Caco-2 (cell line): ENCODE measurements around the gene ATP6V1E1. TPM values are rescaled to one million over a fixed set of nuclear protein-coding genes. Genes with fewer than 3 reads are reported as not detected.
A peak's percentile ranks its signal among the peaks of the same experiment; 100 is the strongest.

Experiments used
- BruUV-seq: library from RNA; stranded (reverse); fragments of 400-500 nt; replicated peaks from 2 replicates; lab custom pipeline; 2021; lab: Mats Ljungman, UMichigan
- CTCF ChIA-PET: fragments of 300-600 bp; sonication (Branson Sonifier 250); formaldehyde crosslinking; loops from one replicate; lab custom pipeline; 2022; ENCODE audit warnings: antibody characterized with exemption; lab: Charles Lee
- POLR2A ChIA-PET: fragments of 300-600 bp; sonication (Branson Sonifier 250); formaldehyde crosslinking; loops from one replicate; lab custom pipeline; 2022; ENCODE audit warnings: antibody characterized with exemption; lab: Charles Lee
- DNase-seq, 2 experiments: peaks; one replicate each; pipeline versions ENCODE4 v3.0.0 to v3.0.0-alpha.2; 2020 to 2022
- H3K27me3 ChIP-seq: replicated peaks from 2 replicates; pipeline ENCODE4 v1.6.0; 2011; ENCODE audit warnings: low read length; ENCODE audit not compliant: control insufficient read depth, insufficient read depth
- H3K36me3 ChIP-seq: 2 replicates; pipeline ENCODE4 v1.5.1; 2011; ENCODE audit warnings: low read length; ENCODE audit not compliant: control insufficient read depth, insufficient read depth
- H3K4me1 ChIP-seq: fragments of 250-450 bp; sonication (Bioruptor Pico); 2 replicates; pipeline ENCODE4 v1.5.1; 2020; ENCODE audit warnings: mild to moderate bottlenecking
- H3K4me3 ChIP-seq: 2 replicates; pipeline ENCODE4 v1.5.1; 2011; ENCODE audit warnings: low read depth, mild to moderate bottlenecking, control low read depth, low read length
- H3K9me3 ChIP-seq: fragments of 250-450 bp; sonication (Bioruptor Pico); 2 replicates; pipeline ENCODE4 v1.5.1; 2020; ENCODE audit warnings: mild to moderate bottlenecking, moderate library complexity
- H3K27ac Mint-ChIP-seq: one replicate; pipeline ENCODE4 v1.8.0; 2022; ENCODE audit warnings: mixed read lengths; ENCODE audit not compliant: unreplicated experiment
- H3K27me3 Mint-ChIP-seq: one replicate; pipeline ENCODE4 v1.8.0; 2022; ENCODE audit warnings: mixed read lengths; ENCODE audit not compliant: insufficient read depth, unreplicated experiment
- H3K36me3 Mint-ChIP-seq: one replicate; pipeline ENCODE4 v1.8.0; 2022; ENCODE audit warnings: mild to moderate bottlenecking, mixed read lengths; ENCODE audit not compliant: insufficient read depth, unreplicated experiment
- H3K4me1 Mint-ChIP-seq: one replicate; pipeline ENCODE4 v1.8.0; 2022; ENCODE audit warnings: low read depth, mixed read lengths; ENCODE audit not compliant: unreplicated experiment
- H3K4me3 Mint-ChIP-seq: one replicate; pipeline ENCODE4 v1.8.0; 2022; ENCODE audit warnings: mild to moderate bottlenecking, moderate library complexity, mixed read lengths; ENCODE audit not compliant: unreplicated experiment
- H3K9me3 Mint-ChIP-seq: one replicate; pipeline ENCODE4 v1.8.0; 2022; ENCODE audit warnings: mixed read lengths; ENCODE audit not compliant: unreplicated experiment
- intact Hi-C: fragments of 100-400 bp; cut with micrococcal nuclease; formaldehyde crosslinking; loops from one replicate; pipeline ENCODE4 v1.10.0; 2022; ENCODE audit not compliant: unreplicated experiment
- total RNA-seq: library from RNA; stranded (reverse); gene quantifications from 2 replicates; pipeline ENCODE4 v1.2.3, GENCODE V29; 2022
- TF ChIP-seq, protein P1 (sequence below), 2 experiments: fragments of 200-600 bp in 1 of 2; IDR thresholded peaks; 1 replicate in 1 of 2; 2 replicates in 1 of 2; pipeline versions ENCODE4 v1.5.1 to v1.8.0; 2011 to 2022; ENCODE audit warnings: antibody characterized with exemption in 1 of 2, control low read depth in 1 of 2, inconsistent platforms in 1 of 2, low read depth in 1 of 2, low read length in 1 of 2, mild to moderate bottlenecking in 1 of 2, moderate library complexity in 1 of 2; ENCODE audit not compliant: insufficient read depth in 1 of 2, severe bottlenecking in 1 of 2, unreplicated experiment in 1 of 2

ATP6V1E1 gene
- total RNA-seq, 1 experiment from 2014 or later, result 147 TPM

DNA sequence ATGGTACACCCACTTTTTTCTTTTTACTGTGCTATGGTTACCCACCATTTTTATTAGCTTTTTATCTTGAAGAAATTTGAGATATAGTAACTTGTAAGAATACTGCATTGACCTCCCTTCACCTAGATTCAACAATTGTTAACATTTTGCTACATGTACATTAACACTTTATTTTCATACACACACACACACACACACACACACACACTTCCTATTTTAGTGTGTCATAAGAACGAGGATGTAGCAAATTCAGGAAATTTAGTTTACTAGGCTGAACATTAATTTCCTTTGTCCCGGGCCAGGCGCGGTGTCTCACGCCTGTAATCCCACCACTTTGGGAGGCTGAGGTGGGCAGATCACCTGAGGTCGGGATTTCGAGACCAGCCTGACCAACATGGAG, 1.1 kb upstream of the ATP6V1E1 start:
- no peak for DNase-seq
- intact Hi-C loops, result loop anchor here (5.0 kb wide), 1 partner anchor 72 kb away; no protein-coding TSS in a partner anchor
- Mint-ChIP-seq H3K4me1 (peaks cover 17% of the 10 kb centered on the region), H3K4me3 (peak overlapping the region; percentile 86), H3K36me3 (peaks cover 42% of the 10 kb centered on the region), H3K9me3 (no peaks in the 10 kb centered on the region), H3K27ac (peak overlapping the region; percentile 89), H3K27me3 (no peaks in the 10 kb centered on the region)
- H3K4me3 ChIP-seq, result peak overlapping the region; percentile 89
- TF ChIP-seq, protein P1, sequence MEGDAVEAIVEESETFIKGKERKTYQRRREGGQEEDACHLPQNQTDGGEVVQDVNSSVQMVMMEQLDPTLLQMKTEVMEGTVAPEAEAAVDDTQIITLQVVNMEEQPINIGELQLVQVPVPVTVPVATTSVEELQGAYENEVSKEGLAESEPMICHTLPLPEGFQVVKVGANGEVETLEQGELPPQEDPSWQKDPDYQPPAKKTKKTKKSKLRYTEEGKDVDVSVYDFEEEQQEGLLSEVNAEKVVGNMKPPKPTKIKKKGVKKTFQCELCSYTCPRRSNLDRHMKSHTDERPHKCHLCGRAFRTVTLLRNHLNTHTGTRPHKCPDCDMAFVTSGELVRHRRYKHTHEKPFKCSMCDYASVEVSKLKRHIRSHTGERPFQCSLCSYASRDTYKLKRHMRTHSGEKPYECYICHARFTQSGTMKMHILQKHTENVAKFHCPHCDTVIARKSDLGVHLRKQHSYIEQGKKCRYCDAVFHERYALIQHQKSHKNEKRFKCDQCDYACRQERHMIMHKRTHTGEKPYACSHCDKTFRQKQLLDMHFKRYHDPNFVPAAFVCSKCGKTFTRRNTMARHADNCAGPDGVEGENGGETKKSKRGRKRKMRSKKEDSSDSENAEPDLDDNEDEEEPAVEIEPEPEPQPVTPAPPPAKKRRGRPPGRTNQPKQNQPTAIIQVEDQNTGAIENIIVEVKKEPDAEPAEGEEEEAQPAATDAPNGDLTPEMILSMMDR (IDR thresholded peaks at IDR 0.05; ENCODE audit: insufficient read depth in 1 of 2, low read depth in 1 of 2, low read length in 1 of 2, severe bottlenecking in 1 of 2, unreplicated experiment in 1 of 2), result no peak
- peaks cover 33% of the 10 kb centered on the region for H3K4me1 ChIP-seq
- ChIA-PET POLR2A (no interaction called here), CTCF (no interaction called here)
- no peaks in the 10 kb centered on the region for H3K27me3 ChIP-seq
- no TSS peak for BruUV-seq
- no peaks in the 10 kb centered on the region for H3K36me3 ChIP-seq
- H3K9me3 ChIP-seq, result no peaks in the 10 kb centered on the region

DNA sequence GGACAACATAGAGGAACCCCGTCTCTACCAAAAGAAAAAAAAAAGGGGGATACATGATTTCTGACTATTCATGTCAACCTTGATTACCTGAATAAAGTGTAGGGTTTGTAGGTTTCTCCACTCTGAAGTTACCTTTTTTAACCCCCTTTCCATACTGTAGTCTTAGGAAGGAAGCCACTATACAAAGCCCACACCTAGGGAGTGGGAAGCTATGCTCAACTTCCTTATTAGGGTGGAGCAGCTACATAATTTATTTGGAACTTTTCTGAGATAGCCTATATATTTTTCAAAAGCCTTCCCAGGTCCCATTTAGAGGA, 582 bp upstream of the ATP6V1E1 start:
- Histone ChIP-seq H3K4me1 (peaks cover 28% of the 10 kb centered on the region), H3K27me3 (no peaks in the 10 kb centered on the region), H3K4me3 (peak overlapping the region; percentile 89), H3K36me3 (no peaks in the 10 kb centered on the region), H3K9me3 (no peaks in the 10 kb centered on the region)
- H3K27ac Mint-ChIP-seq, result peak overlapping the region; percentile 89
- TF ChIP-seq, protein P1 (IDR thresholded peaks at IDR 0.05; ENCODE audit: insufficient read depth in 1 of 2, low read depth in 1 of 2, low read length in 1 of 2, severe bottlenecking in 1 of 2, unreplicated experiment in 1 of 2), result no peak
- H3K36me3 Mint-ChIP-seq, result peaks cover 42% of the 10 kb centered on the region
- peaks cover 16% of the 10 kb centered on the region for H3K4me1 Mint-ChIP-seq
- no peaks in the 10 kb centered on the region for H3K27me3 Mint-ChIP-seq
- intact Hi-C loops, result loop anchor here (5.0 kb wide), 1 partner anchor 72 kb away; no protein-coding TSS in a partner anchor
- DNase-seq, result no peak
- ChIA-PET POLR2A (interaction anchor here (0.5 kb wide), 1 partner anchor 10 kb away, joined by 6 read pairs; no protein-coding TSS in a partner anchor), CTCF (no interaction called here)
- peak overlapping the region; percentile 86 for H3K4me3 Mint-ChIP-seq
- BruUV-seq, result TSS peak; percentile 87
- no peaks in the 10 kb centered on the region for H3K9me3 Mint-ChIP-seq

DNA sequence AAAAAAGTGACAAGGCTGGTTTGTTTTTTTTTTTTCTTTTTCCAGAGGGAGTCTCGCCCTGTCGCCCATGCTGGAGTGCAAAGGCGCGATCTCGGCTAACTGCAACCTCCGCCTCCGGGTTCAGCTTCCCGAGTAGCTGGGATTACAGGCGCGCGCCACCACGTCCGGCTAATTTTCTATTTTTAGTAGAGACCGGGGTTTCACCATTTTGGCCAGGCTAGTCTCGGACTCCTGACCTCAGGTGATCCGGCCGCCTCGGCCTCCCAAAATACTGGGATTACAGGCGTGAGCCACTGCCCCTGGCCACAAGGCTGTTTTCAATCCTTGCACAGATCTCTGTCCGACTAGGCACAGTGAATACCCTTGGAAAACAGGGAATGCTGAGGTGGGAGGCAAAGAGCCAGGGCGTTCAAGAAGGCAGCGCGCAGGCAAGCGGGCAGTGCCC, 566 bp downstream of the ATP6V1E1 start:
- Mint-ChIP-seq H3K9me3 (no peaks in the 10 kb centered on the region), H3K4me3 (peak overlapping the region; percentile 86), H3K27ac (peak overlapping the region; percentile 89), H3K4me1 (peaks cover 7% of the 10 kb centered on the region), H3K27me3 (no peaks in the 10 kb centered on the region), H3K36me3 (peaks cover 41% of the 10 kb centered on the region)
- Histone ChIP-seq H3K9me3 (no peaks in the 10 kb centered on the region), H3K27me3 (no peaks in the 10 kb centered on the region), H3K36me3 (no peaks in the 10 kb centered on the region), H3K4me3 (peak overlapping the region; percentile 89), H3K4me1 (peaks cover 20% of the 10 kb centered on the region)
- TSS peak; percentile 91 for BruUV-seq
- TF ChIP-seq, protein P1 (IDR thresholded peaks at IDR 0.05; ENCODE audit: insufficient read depth in 1 of 2, low read depth in 1 of 2, low read length in 1 of 2, severe bottlenecking in 1 of 2, unreplicated experiment in 1 of 2), result no peak
- intact Hi-C loops, result loop anchor here (5.0 kb wide), 1 partner anchor 71 kb away; no protein-coding TSS in a partner anchor
- ChIA-PET CTCF (no interaction called here), POLR2A (no interaction called here)
- DNase-seq, result peak in 1 of 2 experiments; percentile 16
